NT2/D1 (cell line): ENCODE results near the gene CAMTA1.

Experiments
- SUZ12 ChIP-seq: IDR thresholded peaks from 2 replicates; pipeline ENCODE4 v1.6.1; 2011; ENCODE audit not compliant: insufficient read length, insufficient read depth; ENCODE audit errors: extremely low read depth
- YY1 ChIP-seq: IDR thresholded peaks from 2 replicates; pipeline ENCODE4 v1.6.1; 2011; ENCODE audit not compliant: insufficient read length, insufficient read depth
- ZNF274 ChIP-seq: IDR thresholded peaks from 2 replicates; pipeline ENCODE4 v1.6.1; 2011; ENCODE audit warnings: mild to moderate bottlenecking, low read depth, low read length

GRCh38 chr1:7380712-7381111 lies 595.5 kb downstream of the CAMTA1 start:
- no peak for TF ChIP-seq YY1
- no peak for TF ChIP-seq ZNF274
- no peak for TF ChIP-seq SUZ12
